ENCODE data around the gene SNX13.

GRCh38 chr7:17946591-17946990, 6.3 kb upstream of the SNX13 start:
- TF ChIP-seq POLR2A (IDR thresholded peaks at IDR 0.05) (no peak), CTCF (IDR thresholded peaks at IDR 0.05) (no peak)
